Activated naive CD4-positive, alpha-beta T cell treated with anti-CD3 and anti-CD28 coated beads, Interleukin-2, amount 50 U/mL, for 72 hours (primary cell): Measurements from ENCODE around the gene KHDC1. TPM values are rescaled to one million over a fixed set of nuclear protein-coding genes. Genes with fewer than 3 reads are reported as not detected.
"Not testable (repeated sequence)": the region's sequence is repeated elsewhere in the genome, so short reads cannot be mapped to it uniquely, and the experiment has no call there.

Experiments
- ATAC-seq, 2 donors: fragments of 150-1000 bp; cut with Tn5 transposase; 2 replicates each; pipeline ENCODE4 v1.10.0; 2021; ENCODE audit warnings: mild to moderate bottlenecking in 2 of 2, moderate library complexity in 2 of 2
- DNase-seq, 2 donors: peaks; one replicate each; pipeline ENCODE4 v3.0.0; 2021 to 2022; ENCODE audit warnings: low spot score in 2 of 2
- H3K27ac Mint-ChIP-seq, 2 donors: one replicate each; pipeline ENCODE4 v1.8.0; 2022; ENCODE audit warnings: mild to moderate bottlenecking in 2 of 2, mixed read lengths in 2 of 2
- H3K36me3 Mint-ChIP-seq, 2 donors: one replicate each; pipeline ENCODE4 v1.8.0; 2022; ENCODE audit warnings: mixed read lengths in 2 of 2
- H3K9me3 Mint-ChIP-seq, 2 donors: one replicate each; pipeline ENCODE4 v1.8.0; 2022; ENCODE audit warnings: mixed read lengths in 2 of 2
- total RNA-seq, 2 donors: library from RNA; stranded (reverse); gene quantifications; one replicate each; pipeline ENCODE4 v1.2.3, GENCODE V29; 2022

The KHDC1 gene
- total RNA-seq, 2 donors from 2014 or later = 2.3 to 4.0 TPM

DNA sequence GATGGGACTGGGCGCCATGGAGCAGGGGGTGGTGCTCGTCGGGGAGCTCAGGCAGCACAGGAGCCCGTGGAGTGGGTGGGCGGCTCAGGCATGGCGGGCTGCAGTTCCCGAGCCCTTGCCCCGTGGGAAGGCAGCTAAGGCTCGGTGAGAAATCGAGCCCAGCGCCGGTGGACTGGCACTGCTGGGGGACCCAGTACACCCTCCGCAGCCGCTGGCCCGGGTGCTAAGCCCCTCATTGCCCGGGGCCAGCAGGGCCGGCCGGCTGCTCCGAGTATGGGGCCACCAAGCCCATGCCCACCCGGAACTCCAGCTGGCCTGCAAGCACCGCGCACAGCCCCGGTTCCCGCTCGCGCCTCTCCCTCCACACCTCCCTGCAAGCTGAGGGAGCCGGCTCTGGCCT lies 5.9 kb upstream of the KHDC1 start:
- H3K27ac Mint-ChIP-seq, DNase-seq, ATAC-seq, H3K9me3 Mint-ChIP-seq: not testable (repeated sequence)
- peaks cover 9 to 11% of the 10 kb centered on the region in 2 donors for H3K36me3 Mint-ChIP-seq

DNA sequence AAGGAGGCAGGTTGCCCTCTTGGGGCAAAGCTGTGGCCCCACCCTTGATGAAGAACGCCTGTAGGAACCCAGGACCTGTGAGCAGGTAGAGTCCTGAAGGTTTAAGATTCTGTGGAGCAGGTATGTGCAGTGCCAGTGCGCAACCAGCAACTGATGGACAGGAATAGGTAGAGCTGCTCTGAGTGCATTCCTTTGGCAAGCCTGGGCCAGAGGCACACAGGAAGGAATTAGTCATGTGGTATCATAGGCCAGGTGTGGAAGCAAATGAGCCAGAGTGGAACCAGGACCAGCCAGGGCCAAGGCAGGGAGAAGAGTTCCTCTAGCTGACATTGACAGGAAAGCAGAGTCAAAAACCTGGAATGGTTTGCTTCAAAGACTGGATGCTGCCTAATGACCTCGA lies 1.4 kb upstream of the KHDC1 start:
- ATAC-seq = peak in 1 of 2 donors; percentile 9
- peak overlapping the region in 1 of 2 donors; percentile 80 for H3K27ac Mint-ChIP-seq
- H3K9me3 Mint-ChIP-seq = no peaks in the 10 kb centered on the region
- no peak for DNase-seq
- peaks cover 12 to 14% of the 10 kb centered on the region in 2 donors for H3K36me3 Mint-ChIP-seq

DNA sequence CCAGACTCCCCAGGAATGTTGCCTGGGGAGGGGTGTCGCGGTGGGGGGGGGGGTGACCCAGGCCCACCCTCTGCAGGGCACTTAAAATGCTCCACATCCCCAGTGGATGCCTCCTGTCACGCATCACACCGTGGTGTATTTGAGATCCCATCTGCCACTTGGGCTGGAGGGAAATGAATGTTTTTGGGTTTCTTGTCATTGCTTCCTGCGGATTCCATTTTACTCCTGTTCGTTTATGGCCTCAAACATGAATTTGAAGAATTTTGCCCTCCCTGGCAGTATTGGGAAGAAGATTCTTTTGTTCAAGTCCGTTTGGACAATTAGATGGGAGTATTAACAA lies 544 bp upstream of the KHDC1 start:
- no peaks in the 10 kb centered on the region for H3K9me3 Mint-ChIP-seq
- peaks cover 12 to 14% of the 10 kb centered on the region in 2 donors for H3K36me3 Mint-ChIP-seq
- ATAC-seq = peak; percentile 8 to 15

DNA sequence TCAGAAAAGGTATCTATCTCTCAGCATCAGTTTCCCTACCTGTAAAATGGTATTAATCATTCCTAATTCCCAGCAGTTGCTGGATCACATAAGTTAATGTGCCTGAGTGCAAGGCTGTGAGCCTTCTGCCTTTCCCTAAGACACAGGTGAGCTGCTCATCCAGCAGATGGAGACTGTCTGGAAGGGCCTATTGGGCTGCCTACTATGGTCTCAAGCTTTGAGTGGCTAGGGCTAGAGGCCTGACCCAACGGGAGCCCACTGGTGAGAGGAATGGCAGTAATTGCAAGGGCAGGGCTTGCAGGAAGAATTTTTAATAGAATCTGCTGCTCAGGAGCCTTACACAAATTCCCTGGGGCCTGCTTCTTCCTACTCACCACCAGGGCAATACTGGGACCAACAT lies 4.3 kb downstream of the KHDC1 start:
- H3K9me3 Mint-ChIP-seq = no peaks in the 10 kb centered on the region
- ATAC-seq (no peak), DNase-seq (no peak)
- H3K27ac Mint-ChIP-seq = no peak overlapping the region
- H3K36me3 Mint-ChIP-seq = peaks cover 1 to 2% of the 10 kb centered on the region in 2 donors

More for the DNA sequence above, 544 bp upstream of the KHDC1 start:
- no peak for DNase-seq
- H3K27ac Mint-ChIP-seq = peak overlapping the region in 1 of 2 donors; percentile 80

DNA sequence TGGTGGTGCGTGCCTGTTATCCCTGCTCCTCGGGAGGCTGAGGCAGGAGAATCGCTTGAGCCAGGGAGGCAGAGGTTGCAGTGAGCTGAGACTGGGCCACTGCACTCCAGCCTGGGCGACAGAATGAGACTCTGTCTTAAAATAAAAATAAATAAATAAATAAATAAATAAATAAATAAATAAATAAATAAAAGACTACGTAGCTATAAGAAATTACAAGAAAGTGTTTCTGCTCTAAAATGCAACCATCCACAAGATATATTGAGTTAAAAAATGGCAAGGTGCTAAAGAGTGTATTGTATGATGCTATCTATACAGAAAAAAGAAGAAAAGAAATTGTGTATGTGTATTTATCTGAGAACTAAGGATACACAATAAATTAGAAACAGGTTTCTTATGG lies 8.7 kb downstream of the KHDC1 start:
- H3K27ac Mint-ChIP-seq, H3K9me3 Mint-ChIP-seq, H3K36me3 Mint-ChIP-seq, ATAC-seq, DNase-seq: not testable (repeated sequence)

DNA sequence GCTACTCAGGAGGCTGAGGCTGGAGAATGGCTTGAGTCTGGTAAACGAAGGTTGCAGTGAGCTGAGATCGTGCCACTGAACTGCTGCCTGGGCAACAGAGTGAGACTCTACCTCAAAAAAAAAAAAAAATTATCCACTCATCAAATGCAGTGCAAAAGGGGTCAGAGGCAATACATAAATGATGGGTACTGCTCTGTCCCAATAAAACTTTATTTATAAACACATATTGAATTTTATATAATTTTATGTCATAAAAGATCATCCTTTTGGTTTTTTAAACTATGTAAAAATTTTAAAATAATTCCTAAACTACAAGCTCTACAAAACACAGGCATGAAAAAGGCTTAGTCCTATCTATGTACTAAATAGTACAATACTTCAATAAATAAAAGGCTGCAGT lies 10.3 kb downstream of the KHDC1 start:
- no peak for DNase-seq
- Mint-ChIP-seq H3K36me3 (no peaks in the 10 kb centered on the region), H3K9me3 (no peaks in the 10 kb centered on the region), H3K27ac (no peak overlapping the region)
- no peak for ATAC-seq

DNA sequence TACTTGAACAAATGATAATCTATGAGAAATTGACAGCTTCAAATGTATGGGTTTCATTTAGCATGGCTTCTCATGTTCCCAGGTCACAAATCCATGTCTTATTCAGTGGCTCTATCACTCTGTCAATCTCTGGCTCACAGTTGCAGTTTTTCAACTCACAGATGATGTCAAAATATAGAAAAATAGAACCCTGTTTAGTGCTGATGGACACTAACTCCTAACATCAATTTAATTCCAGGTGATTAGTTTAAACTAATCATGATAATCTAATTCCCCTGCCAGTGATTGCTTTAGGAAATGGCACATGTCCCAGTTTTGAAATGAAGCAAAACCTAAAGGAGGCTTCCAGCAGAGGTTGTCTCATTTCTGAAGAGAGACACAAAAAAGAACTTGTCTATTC lies 13.0 kb downstream of the KHDC1 start:
- DNase-seq = no peak
- Mint-ChIP-seq H3K36me3 (no peaks in the 10 kb centered on the region), H3K9me3 (no peaks in the 10 kb centered on the region), H3K27ac (no peak overlapping the region)
- ATAC-seq = no peak

DNA sequence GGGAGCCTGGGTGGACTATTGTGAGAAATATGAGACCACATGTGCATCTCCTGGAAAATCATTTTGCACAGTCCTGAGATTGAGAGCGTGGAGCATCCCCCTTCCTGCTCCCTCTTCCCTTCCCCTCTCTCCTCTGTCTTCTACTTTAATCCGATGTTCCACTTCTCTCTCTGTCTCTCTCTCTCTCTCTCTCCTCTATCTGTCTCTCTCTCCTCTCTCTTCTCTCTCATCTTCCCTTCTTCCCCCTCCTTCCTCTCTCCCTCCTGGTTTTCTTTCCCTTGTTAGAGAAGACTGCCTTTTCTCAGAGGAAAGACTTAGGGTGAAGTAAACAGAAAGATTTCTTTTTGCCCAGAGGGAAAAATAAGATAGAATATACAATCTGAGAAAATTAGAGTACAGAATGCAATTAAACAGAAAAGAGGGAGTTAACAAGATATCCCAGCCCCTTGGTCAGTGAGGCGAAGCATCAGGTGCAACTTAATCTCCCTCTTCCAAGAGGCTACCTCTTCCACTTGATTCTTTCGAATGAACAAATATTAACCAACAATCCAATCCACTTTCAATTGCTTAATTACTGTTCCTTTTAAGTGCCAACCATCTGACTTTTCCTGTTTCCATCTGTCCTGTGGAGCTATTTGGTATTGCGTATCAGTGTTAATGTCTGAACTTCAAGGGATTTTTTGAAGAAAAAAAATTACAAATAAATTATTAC lies 14.6 kb downstream of the KHDC1 start:
- DNase-seq (no peak), ATAC-seq (no peak)
- H3K36me3 Mint-ChIP-seq = no peaks in the 10 kb centered on the region
- H3K27ac Mint-ChIP-seq = no peak overlapping the region
- H3K9me3 Mint-ChIP-seq = no peaks in the 10 kb centered on the region

DNA sequence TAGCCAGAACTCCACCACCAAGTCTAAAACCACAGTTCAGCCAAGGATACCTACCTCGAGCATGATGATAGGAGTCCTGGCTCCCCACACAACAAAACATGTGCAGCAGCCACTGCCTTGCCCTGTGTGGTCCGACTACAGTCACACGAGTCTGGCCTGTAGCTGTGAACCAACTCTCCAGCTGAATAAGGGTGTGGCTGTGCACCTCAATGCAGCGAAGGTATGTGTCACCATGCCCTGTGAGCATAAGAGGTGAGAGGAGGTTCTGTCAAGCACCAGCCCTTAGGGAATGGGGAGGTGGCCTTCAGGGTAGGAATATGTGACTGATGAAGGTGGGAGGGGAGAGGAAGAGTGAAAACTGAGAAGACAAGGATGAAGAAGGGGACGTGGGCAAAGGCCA lies 21.0 kb downstream of the KHDC1 start:
- DNase-seq (no peak), ATAC-seq (no peak)
- H3K9me3 Mint-ChIP-seq = no peaks in the 10 kb centered on the region
- H3K36me3 Mint-ChIP-seq = no peaks in the 10 kb centered on the region
- H3K27ac Mint-ChIP-seq = no peak overlapping the region

DNA sequence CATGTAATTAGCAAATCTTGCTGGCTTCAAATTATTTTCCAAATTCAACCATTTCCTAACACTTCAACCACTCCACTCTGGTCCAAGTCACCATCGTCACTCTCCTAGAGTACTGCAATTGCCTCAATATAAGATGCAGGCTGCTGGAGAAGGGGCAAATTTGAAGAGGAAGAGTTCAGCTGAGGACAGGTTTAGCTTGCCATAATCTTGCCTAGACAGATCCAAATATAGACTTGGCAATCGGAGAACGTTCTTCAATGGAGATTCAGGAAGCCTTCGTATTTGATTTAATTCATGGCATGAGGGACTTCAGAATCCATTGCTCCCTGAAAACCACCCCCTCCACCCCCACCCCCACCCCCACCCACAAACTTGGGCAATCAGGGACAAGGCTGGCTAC lies 22.3 kb downstream of the KHDC1 start:
- DNase-seq (no peak), ATAC-seq (no peak)
- H3K27ac Mint-ChIP-seq = no peak overlapping the region
- no peaks in the 10 kb centered on the region for H3K9me3 Mint-ChIP-seq
- H3K36me3 Mint-ChIP-seq = no peaks in the 10 kb centered on the region

DNA sequence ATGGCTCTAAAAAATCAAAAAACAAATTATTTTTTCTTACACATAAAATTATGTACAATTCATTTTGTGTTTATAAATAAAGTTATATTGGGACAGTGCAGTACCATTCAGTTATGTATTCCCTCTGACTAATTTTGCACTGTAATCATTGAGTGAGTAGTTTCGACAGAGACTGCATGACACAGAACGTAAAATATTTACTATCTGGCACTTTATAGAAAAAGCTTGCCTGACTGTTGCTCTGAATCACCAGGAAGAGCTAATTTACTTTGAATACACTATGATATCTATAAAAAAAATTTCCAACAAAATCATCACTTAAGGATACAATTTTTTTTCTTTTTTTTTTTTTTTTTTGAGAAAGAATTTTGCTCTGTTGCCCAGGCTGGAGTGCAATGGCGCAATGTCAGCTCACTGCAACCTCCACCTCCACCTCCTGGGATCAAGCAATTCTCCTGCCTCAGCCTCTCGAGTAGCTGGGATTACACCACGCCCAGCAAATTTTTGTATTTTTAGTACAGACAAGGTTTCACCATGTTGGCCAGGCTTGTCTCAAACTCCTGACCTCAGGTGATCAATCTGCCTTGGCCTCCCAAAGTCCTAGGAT lies 26.7 kb downstream of the KHDC1 start:
- Mint-ChIP-seq H3K27ac (no peak overlapping the region), H3K9me3 (no peaks in the 10 kb centered on the region), H3K36me3 (no peaks in the 10 kb centered on the region)
- ATAC-seq (no peak), DNase-seq (no peak)

DNA sequence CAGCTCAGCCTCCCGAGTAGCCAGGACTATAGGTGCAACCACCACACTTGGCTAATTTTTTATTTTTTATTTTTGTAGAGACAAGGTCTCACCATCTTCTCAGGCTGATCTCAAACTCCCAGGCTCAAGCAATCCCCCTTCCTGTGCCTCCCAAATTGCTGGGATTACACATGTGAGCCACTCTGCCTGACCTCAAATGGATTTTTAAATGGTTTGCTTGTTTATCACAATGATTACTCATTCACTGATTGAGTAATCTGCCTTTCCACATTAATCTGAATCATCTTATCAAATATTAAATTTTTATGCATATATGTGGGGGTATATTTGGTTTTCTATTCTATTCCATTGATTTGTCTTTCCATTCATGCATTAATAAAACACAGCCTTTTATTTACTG lies 28.3 kb downstream of the KHDC1 start:
- Mint-ChIP-seq H3K9me3 (no peaks in the 10 kb centered on the region), H3K27ac (no peak overlapping the region), H3K36me3 (no peaks in the 10 kb centered on the region)
- DNase-seq (no peak), ATAC-seq (no peak)

DNA sequence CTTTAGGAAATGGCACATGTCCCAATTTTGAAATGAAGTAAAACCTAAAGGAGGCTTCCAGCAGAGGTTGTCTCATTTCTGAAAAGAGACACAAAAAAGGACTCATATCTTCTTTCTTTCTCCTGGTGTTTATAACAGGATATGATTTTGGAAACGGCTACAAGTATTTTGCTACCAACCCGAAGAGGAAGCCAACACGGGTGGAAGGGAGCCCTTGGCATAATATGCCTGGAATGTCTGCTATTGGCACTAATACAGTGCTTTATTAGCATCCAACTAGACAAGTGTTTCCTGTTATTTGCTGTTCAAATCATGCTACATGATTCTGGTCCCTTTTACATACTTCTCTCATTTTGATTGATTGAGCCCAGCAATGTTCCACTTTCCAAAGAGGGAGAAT lies 29.0 kb downstream of the KHDC1 start:
- H3K27ac Mint-ChIP-seq, H3K36me3 Mint-ChIP-seq, H3K9me3 Mint-ChIP-seq, DNase-seq, ATAC-seq: not testable (repeated sequence)

DNA sequence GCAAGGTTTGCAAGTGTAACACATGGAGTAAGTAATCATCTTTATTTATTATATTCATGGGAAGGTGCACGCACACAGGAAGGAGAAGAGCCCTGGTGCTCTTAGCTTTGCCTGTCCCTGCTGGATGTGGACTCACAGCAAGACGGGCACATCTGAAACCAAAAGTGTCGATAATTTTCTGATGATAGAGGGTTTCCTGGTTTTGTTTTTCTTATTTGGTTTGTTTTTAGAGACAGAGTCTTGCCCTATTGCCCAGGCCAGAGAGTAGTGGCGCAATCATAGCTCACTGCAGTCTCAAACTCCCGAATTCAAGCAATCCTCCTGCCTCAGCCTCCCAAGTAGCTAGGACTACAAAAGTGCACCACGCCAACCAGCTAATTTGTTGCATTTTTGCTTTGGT lies 29.9 kb downstream of the KHDC1 start:
- Mint-ChIP-seq H3K36me3 (no peaks in the 10 kb centered on the region), H3K9me3 (no peaks in the 10 kb centered on the region), H3K27ac (no peak overlapping the region)
- DNase-seq = no peak
- no peak for ATAC-seq

DNA sequence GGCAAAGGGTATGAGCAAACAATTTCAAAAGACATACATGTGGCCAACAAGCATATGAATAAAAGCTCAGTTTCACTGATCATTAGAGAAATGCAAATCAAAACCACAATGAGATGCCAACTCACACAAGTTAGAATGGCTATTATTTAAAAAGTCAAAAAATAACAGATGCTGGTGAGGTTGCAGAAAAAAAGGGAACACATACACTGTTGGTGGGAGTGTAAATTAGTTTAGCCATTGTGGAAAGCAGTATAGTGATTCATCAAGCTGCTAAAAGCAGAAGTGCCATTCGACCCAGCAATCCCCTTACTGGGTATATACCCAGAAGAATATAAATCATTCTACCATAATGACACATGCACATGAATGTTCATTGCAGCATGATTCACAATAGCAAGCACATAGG lies 31.0 kb downstream of the KHDC1 start:
- DNase-seq = no peak
- Mint-ChIP-seq H3K9me3 (no peaks in the 10 kb centered on the region), H3K36me3 (no peaks in the 10 kb centered on the region), H3K27ac (no peak overlapping the region)
- no peak for ATAC-seq

DNA sequence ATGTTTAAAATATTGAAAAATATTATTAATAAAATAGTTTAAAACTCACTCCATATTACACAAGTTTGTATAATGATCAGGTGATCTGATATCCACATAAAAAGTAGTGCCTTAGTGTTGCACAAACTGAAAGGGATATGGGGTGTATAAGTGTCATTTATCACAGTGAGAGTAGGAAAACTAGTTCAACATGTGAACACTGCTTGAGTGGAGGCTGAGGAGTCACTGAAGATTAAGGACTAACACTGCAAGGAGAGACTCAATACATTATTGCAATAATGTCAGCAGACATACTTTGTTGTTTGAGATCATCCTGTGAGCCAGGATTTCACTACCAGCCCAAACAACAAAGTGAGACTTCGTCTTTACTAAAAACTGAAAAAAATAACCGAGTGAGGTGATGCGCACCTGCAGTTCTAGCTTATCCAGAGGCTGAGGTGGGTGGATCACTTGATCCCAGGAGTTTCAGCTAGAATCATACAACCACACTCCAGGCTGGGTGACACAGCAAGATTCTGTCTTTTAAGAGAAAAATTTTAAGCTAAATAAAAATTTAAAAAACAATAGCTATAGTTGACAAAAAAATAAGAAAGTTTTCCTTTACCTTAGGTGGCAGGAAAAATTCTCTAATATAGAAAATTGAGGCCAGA lies 35.3 kb downstream of the KHDC1 start:
- ATAC-seq (no peak), DNase-seq (no peak)
- Mint-ChIP-seq H3K9me3 (no peaks in the 10 kb centered on the region), H3K36me3 (no peaks in the 10 kb centered on the region), H3K27ac (no peak overlapping the region)

DNA sequence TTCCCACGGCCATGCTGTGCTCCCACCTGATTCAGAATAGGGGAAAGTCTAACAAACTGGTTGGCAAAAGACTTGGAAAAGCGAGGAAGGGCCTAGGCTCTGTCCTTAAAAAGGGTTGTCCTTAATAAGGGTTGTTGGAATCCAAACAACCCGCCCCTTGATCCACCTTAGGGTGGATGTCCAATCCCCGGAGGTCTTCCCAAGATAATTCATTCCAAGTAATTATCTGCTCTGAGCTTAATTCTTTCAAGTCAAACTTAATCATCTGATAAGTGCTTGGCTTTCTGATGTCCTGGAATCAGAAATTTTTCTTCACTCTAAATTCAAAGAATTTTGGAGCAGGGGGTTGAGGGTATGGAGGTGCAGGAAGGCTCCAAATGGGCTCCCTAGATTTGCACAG lies 37.6 kb downstream of the KHDC1 start, which contains the start of gene KHDC1L:
Gene KHDC1L, minus strand, starts transcription at position 101 of the 400 bp plus-strand sequence. Its CDS starts 88 bp downstream, at position 13.
- DNase-seq = no peak
- H3K36me3 Mint-ChIP-seq = no peaks in the 10 kb centered on the region
- H3K27ac Mint-ChIP-seq = no peak within 1 kb of the TSS
- ATAC-seq = no peak
- H3K9me3 Mint-ChIP-seq = no peaks in the 10 kb centered on the region

DNA sequence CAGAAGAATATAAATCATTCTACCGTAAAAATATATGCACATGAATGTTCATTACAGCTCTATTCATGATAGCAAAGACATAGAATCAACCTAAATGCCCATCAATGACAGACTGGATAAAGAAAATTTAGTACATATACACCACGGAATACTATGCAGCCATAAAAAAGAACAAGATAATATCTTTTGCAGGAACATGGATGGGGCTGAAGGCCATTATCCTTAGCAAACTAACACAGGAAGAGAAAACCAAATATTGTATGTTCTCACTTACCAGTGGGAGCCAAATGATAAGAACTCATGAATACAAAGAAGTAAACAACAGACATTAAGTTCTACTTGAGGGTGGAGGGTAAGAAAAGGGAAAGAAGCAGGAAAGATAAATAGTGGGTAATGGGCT lies 46.1 kb downstream of the KHDC1 start:
- no peaks in the 10 kb centered on the region for H3K36me3 Mint-ChIP-seq
- H3K27ac Mint-ChIP-seq = no peak overlapping the region
- DNase-seq = no peak
- ATAC-seq = no peak
- H3K9me3 Mint-ChIP-seq = peaks cover 0 to 4% of the 10 kb centered on the region in 2 donors
